ENCODE measurements around the gene FKBP5.

FKBP5 gene

DNA sequence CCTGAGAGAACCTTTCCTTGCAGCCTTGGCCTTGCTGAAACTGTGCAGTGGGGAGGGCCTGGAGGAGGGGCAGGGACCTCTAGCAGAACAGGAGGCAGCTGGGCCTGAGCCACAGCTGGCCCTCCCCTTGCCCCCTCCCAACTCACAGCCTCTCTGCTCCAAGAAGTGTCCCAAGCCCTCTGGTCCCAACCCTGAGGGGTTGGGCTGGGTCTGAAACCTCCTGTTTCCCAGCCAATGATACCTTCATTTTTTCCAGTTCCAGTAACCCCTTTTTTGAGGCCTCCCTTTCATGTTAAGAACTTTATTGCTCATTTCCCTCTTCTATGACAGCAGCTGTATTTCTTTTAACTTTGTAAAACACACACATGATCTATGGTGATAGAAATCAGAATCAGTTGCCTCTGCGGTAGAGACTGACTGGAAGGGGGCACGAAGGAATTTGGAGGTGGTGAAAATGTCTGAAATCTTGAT is 30.2 kb upstream of the FKBP5 start:
- H3K4me3 ChIP-seq (ENCODE audit: low read length), result no peak overlapping the region
- no peak for DNase-seq
- no peak overlapping the region for H3K4me2 ChIP-seq (ENCODE audit: low read depth, low read length)
- no peaks in the 10 kb centered on the region for H3K9me2 ChIP-seq (replicated peaks; ENCODE audit: insufficient read depth, low read length)
- H3K4me1 ChIP-seq (ENCODE audit: low read length), result peaks cover 17% of the 10 kb centered on the region
- no peak overlapping the region for H3K27ac ChIP-seq (ENCODE audit: low read length)
- no peaks in the 10 kb centered on the region for H3K27me3 ChIP-seq (replicated peaks; ENCODE audit: insufficient read depth, low read length)
- no peaks in the 10 kb centered on the region for H3K36me3 ChIP-seq (replicated peaks; ENCODE audit: insufficient read depth, low read length)
- H3F3A ChIP-seq (ENCODE audit: insufficient read depth, low read length), result no peaks in the 10 kb centered on the region
- H3K9ac ChIP-seq (ENCODE audit: low read length), result no peak overlapping the region
- TF ChIP-seq, protein P1, sequence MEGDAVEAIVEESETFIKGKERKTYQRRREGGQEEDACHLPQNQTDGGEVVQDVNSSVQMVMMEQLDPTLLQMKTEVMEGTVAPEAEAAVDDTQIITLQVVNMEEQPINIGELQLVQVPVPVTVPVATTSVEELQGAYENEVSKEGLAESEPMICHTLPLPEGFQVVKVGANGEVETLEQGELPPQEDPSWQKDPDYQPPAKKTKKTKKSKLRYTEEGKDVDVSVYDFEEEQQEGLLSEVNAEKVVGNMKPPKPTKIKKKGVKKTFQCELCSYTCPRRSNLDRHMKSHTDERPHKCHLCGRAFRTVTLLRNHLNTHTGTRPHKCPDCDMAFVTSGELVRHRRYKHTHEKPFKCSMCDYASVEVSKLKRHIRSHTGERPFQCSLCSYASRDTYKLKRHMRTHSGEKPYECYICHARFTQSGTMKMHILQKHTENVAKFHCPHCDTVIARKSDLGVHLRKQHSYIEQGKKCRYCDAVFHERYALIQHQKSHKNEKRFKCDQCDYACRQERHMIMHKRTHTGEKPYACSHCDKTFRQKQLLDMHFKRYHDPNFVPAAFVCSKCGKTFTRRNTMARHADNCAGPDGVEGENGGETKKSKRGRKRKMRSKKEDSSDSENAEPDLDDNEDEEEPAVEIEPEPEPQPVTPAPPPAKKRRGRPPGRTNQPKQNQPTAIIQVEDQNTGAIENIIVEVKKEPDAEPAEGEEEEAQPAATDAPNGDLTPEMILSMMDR (IDR thresholded peaks at IDR 0.05; ENCODE audit: low read length), result no peak
- TF ChIP-seq EZH2 (optimal IDR thresholded peaks at IDR 0.05; ENCODE audit: low read depth, low read length), result no peak
- no peak for TF ChIP-seq EZH2phosphoT487 (IDR thresholded peaks at IDR 0.05; ENCODE audit: low read length)
- H4K20me1 ChIP-seq (ENCODE audit: insufficient read depth, low read length), result no peaks in the 10 kb centered on the region
- no peaks in the 10 kb centered on the region for H3K79me2 ChIP-seq (ENCODE audit: low read length)
- H3K9me3 ChIP-seq (replicated peaks; ENCODE audit: insufficient read depth, low read length), result no peaks in the 10 kb centered on the region
- no peak overlapping the region for H2AFZ ChIP-seq (ENCODE audit: low read length)

DNA sequence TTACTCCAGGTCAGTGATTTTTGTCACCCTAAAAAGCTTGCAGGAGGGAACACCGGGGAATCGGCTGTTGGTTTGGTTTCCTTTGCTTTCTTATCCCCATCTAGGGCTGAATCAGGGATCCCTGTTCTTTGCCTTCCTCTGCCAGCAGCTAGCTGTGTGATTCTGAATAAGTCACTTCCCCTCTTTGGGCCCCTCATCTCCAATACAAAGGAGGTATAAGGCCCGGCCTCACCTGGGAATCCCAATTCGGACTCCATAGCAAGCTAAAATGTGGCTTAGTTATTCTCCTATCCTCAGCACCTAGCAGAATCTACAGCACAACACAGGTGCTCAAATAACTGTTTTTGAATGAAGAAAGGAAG is 29.6 kb upstream of the FKBP5 start:
- no peak overlapping the region for H3K4me3 ChIP-seq (ENCODE audit: low read length)
- H3K4me1 ChIP-seq (ENCODE audit: low read length), result peaks cover 17% of the 10 kb centered on the region
- no peaks in the 10 kb centered on the region for H4K20me1 ChIP-seq (ENCODE audit: insufficient read depth, low read length)
- H2AFZ ChIP-seq (ENCODE audit: low read length), result no peak overlapping the region
- no peaks in the 10 kb centered on the region for H3K9me3 ChIP-seq (replicated peaks; ENCODE audit: insufficient read depth, low read length)
- no peaks in the 10 kb centered on the region for H3K79me2 ChIP-seq (ENCODE audit: low read length)
- no peaks in the 10 kb centered on the region for H3F3A ChIP-seq (ENCODE audit: insufficient read depth, low read length)
- no peak for DNase-seq
- TF ChIP-seq, protein P1 (IDR thresholded peaks at IDR 0.05; ENCODE audit: low read length), result no peak
- no peak for TF ChIP-seq EZH2 (optimal IDR thresholded peaks at IDR 0.05; ENCODE audit: low read depth, low read length)
- H3K27ac ChIP-seq (ENCODE audit: low read length), result no peak overlapping the region
- no peaks in the 10 kb centered on the region for H3K9me2 ChIP-seq (replicated peaks; ENCODE audit: insufficient read depth, low read length)
- H3K9ac ChIP-seq (ENCODE audit: low read length), result no peak overlapping the region
- H3K36me3 ChIP-seq (replicated peaks; ENCODE audit: insufficient read depth, low read length), result no peaks in the 10 kb centered on the region
- H3K27me3 ChIP-seq (replicated peaks; ENCODE audit: insufficient read depth, low read length), result no peaks in the 10 kb centered on the region
- no peak overlapping the region for H3K4me2 ChIP-seq (ENCODE audit: low read depth, low read length)

DNA sequence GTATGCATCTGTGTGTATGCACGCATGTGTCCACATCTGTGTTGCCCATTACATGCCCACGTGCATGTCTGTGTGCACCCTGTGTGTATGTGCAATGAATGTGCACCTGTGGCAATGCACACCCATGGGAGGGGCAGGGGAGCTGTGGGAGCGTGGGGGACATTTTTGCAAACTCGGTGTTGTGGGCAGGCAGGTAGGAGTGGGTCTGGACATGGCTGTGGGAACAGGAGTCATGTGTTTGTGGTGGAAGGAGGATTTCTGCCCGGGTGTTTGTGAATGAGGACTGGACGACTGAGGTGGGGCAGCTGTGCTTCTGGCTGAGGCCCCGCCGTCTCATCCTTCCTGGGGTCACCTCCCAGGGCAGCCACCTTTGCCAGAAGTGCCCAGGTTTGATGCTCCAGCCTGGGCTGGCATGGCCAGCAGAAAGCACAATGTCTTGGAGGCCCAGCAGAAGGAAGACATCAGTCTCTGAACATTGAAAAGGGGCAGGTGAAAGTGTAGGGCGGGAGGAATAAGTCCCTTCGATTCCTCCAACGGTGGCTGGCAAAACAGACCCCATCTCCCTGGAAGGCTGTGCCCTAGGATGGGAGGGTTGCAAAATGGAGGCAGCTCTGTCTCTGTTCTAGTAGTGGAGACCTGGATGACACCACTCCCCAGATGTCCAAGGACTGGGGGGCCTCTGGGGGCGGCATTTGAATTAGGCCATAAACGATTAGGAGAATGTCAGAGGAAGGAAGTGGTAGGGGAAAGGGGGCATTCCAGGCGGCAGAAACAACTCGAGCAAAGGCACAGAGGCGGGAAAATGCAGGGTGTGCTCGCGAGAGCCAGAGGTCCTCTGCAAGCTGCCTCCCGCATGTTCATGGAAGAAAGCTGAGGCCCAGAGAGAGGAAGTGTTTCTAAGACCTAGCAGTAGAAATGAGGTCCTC is 29.0 kb upstream of the FKBP5 start:
- H3K9me3 ChIP-seq (replicated peaks; ENCODE audit: insufficient read depth, low read length), result no peaks in the 10 kb centered on the region
- H3K4me3 ChIP-seq (ENCODE audit: low read length), result no peak overlapping the region
- no peaks in the 10 kb centered on the region for H4K20me1 ChIP-seq (ENCODE audit: insufficient read depth, low read length)
- no peaks in the 10 kb centered on the region for H3K36me3 ChIP-seq (replicated peaks; ENCODE audit: insufficient read depth, low read length)
- DNase-seq, result no peak
- no peaks in the 10 kb centered on the region for H3K27me3 ChIP-seq (replicated peaks; ENCODE audit: insufficient read depth, low read length)
- H3K4me1 ChIP-seq (ENCODE audit: low read length), result peaks cover 17% of the 10 kb centered on the region
- no peak overlapping the region for H3K27ac ChIP-seq (ENCODE audit: low read length)
- H3K4me2 ChIP-seq (ENCODE audit: low read depth, low read length), result no peak overlapping the region
- H3K9me2 ChIP-seq (replicated peaks; ENCODE audit: insufficient read depth, low read length), result no peaks in the 10 kb centered on the region
- no peak overlapping the region for H2AFZ ChIP-seq (ENCODE audit: low read length)
- TF ChIP-seq EZH2phosphoT487 (IDR thresholded peaks at IDR 0.05; ENCODE audit: low read length), result no peak
- TF ChIP-seq, protein P1 (IDR thresholded peaks at IDR 0.05; ENCODE audit: low read length), result no peak
- TF ChIP-seq EZH2 (optimal IDR thresholded peaks at IDR 0.05; ENCODE audit: low read depth, low read length), result no peak
- H3K79me2 ChIP-seq (ENCODE audit: low read length), result no peaks in the 10 kb centered on the region
- H3F3A ChIP-seq (ENCODE audit: insufficient read depth, low read length), result no peaks in the 10 kb centered on the region
- no peak overlapping the region for H3K9ac ChIP-seq (ENCODE audit: low read length)

Data from MM.1S (cell line).